Trophoblast cell (in vitro differentiated cells and primary cell): ENCODE measurements around the gene ST3GAL2. TPM values are rescaled to one million over a fixed set of nuclear protein-coding genes. Genes with fewer than 3 reads are reported as not detected.

ENCODE experiments used
- DNase-seq, 2 donors: peaks; one replicate each; pipeline ENCODE4 v3.0.0-alpha.2; 2016
- H2AFZ ChIP-seq: 2 replicates; pipeline ENCODE4 v1.6.1; 2013; ENCODE audit warnings: low read length, moderate library complexity, mild to moderate bottlenecking; ENCODE audit not compliant: insufficient read depth, poor library complexity
- H2AK5ac ChIP-seq: 2 replicates; pipeline ENCODE4 v1.6.1; 2013; ENCODE audit warnings: mild to moderate bottlenecking, low read length
- H2BK120ac ChIP-seq: 2 replicates; pipeline ENCODE4 v1.6.1; 2013; ENCODE audit warnings: low read length, mild to moderate bottlenecking, moderate library complexity; ENCODE audit not compliant: insufficient read depth, poor library complexity
- H2BK12ac ChIP-seq: 2 replicates; pipeline ENCODE4 v1.6.1; 2013; ENCODE audit warnings: mild to moderate bottlenecking, low read length, moderate library complexity
- H2BK5ac ChIP-seq: 2 replicates; pipeline ENCODE4 v1.6.1; 2013; ENCODE audit warnings: low read length, low read depth, moderate library complexity, mild to moderate bottlenecking; ENCODE audit not compliant: poor library complexity
- H3K14ac ChIP-seq: 2 replicates; pipeline ENCODE4 v1.6.1; 2013; ENCODE audit warnings: mild to moderate bottlenecking, low read length
- H3K18ac ChIP-seq: 2 replicates; pipeline ENCODE4 v1.6.1; 2013; ENCODE audit warnings: mild to moderate bottlenecking, low read length
- H3K23ac ChIP-seq: 2 replicates; pipeline ENCODE4 v1.6.1; 2013; ENCODE audit warnings: low read length
- H3K27ac ChIP-seq: 2 replicates; pipeline ENCODE4 v1.5.1; 2013; ENCODE audit warnings: low read depth, mild to moderate bottlenecking, inconsistent platforms, low read length, moderate library complexity
- H3K27me3 ChIP-seq: 2 replicates; pipeline ENCODE4 v1.6.1; 2013; ENCODE audit warnings: inconsistent platforms, mild to moderate bottlenecking, low read length, moderate library complexity; ENCODE audit not compliant: insufficient read depth
- H3K36me3 ChIP-seq, 2 experiments: 1 replicate in 1 of 2; 2 replicates in 1 of 2; pipeline ENCODE4 v1.6.1; 2013; ENCODE audit warnings: low read length in 2 of 2, mild to moderate bottlenecking in 2 of 2, moderate library complexity in 1 of 2; ENCODE audit not compliant: insufficient read depth in 2 of 2, control insufficient read depth in 1 of 2
- H3K4ac ChIP-seq: 2 replicates; pipeline ENCODE4 v1.6.1; 2013; ENCODE audit warnings: low read depth, mild to moderate bottlenecking, low read length, moderate library complexity
- H3K4me1 ChIP-seq, 2 experiments: 1 replicate in 1 of 2; 2 replicates in 1 of 2; pipeline ENCODE4 v1.6.1; 2013; ENCODE audit warnings: low read length in 2 of 2, mild to moderate bottlenecking in 2 of 2, moderate library complexity in 1 of 2; ENCODE audit not compliant: insufficient read depth in 2 of 2, control insufficient read depth in 1 of 2
- H3K4me2 ChIP-seq: 2 replicates; pipeline ENCODE4 v1.6.1; 2013; ENCODE audit warnings: inconsistent platforms, mild to moderate bottlenecking, low read length, moderate library complexity
- H3K4me3 ChIP-seq: 2 replicates; pipeline ENCODE4 v1.5.1; 2013; ENCODE audit warnings: mild to moderate bottlenecking, low read depth, low read length, inconsistent platforms
- H3K79me1 ChIP-seq: one replicate; pipeline ENCODE4 v1.6.1; 2013; ENCODE audit warnings: low read length
- H3K79me2 ChIP-seq: 2 replicates; pipeline ENCODE4 v1.6.1; 2013; ENCODE audit warnings: low read length, mild to moderate bottlenecking; ENCODE audit not compliant: control insufficient read depth, insufficient read depth, poor library complexity
- H3K9ac ChIP-seq: 2 replicates; pipeline ENCODE4 v1.6.1; 2013; ENCODE audit warnings: mild to moderate bottlenecking, low read length
- H3K9me3 ChIP-seq: 2 replicates; pipeline ENCODE4 v1.6.1; 2013; ENCODE audit warnings: low read depth, mild to moderate bottlenecking, control low read depth, inconsistent platforms, low read length; ENCODE audit not compliant: insufficient read depth
- H4K12ac ChIP-seq: 2 replicates; pipeline ENCODE4 v1.6.1; 2013; ENCODE audit warnings: low read depth, mild to moderate bottlenecking, low read length, moderate library complexity
- H4K8ac ChIP-seq: 2 replicates; pipeline ENCODE4 v1.6.1; 2013; ENCODE audit warnings: low read depth, mild to moderate bottlenecking, low read length, moderate library complexity
- H4K91ac ChIP-seq: one replicate; pipeline ENCODE4 v1.6.1; 2013; ENCODE audit warnings: low read depth, mild to moderate bottlenecking, low read length, moderate library complexity
- WGBS: extraction: QIAGEN DNeasy Blood & Tissue Kit; methylation state at CpG from one replicate; pipeline ENCODE4 v1.1.7; 2013; ENCODE audit warnings: missing lambda C conversion rate; ENCODE audit not compliant: insufficient read length, insufficient coverage; ENCODE audit errors: extremely low coverage; 5-methylcytosine and 5-hydroxymethylcytosine counted together
- polyA plus RNA-seq: library from polyadenylated mRNA; stranded (reverse); fragments of 200-250 nt; gene quantifications from 2 replicates; pipeline ENCODE4 v1.2.3, GENCODE V29; 2013

The ST3GAL2 gene
- polyA plus RNA-seq = 28.0 and 29.6 TPM in 2 replicates

- peak within 1 kb of the TSS; percentile 85 for H3K18ac ChIP-seq
- peaks cover 25 to 29% of the 10 kb centered on the region in 2 experiments for H3K4me1 ChIP-seq
- peak within 1 kb of the TSS; percentile 79 for H2BK5ac ChIP-seq
- no CpG with 5 or more reads among the region's 86 CpGs for WGBS
- H3K79me2 ChIP-seq = peaks cover 16% of the 10 kb centered on the region
- peak within 1 kb of the TSS; percentile 94 for H4K91ac ChIP-seq
- no peaks in the 10 kb centered on the region for H3K27me3 ChIP-seq
- peak within 1 kb of the TSS; percentile 87 for H2BK120ac ChIP-seq
- H2AK5ac ChIP-seq = peak within 1 kb of the TSS; percentile 98
- H4K8ac ChIP-seq = peak within 1 kb of the TSS; percentile 93
- peak within 1 kb of the TSS; percentile 86 for H2BK12ac ChIP-seq
- peak within 1 kb of the TSS; percentile 77 for H3K4me3 ChIP-seq
- peak; percentile 79 to 87 for DNase-seq
- peak within 1 kb of the TSS; percentile 83 for H3K9ac ChIP-seq
- H2AFZ ChIP-seq = peak within 1 kb of the TSS; percentile 96
- H3K23ac ChIP-seq = no peak within 1 kb of the TSS
- H4K12ac ChIP-seq = peak within 1 kb of the TSS; percentile 38
- peak within 1 kb of the TSS; percentile 82 for H3K27ac ChIP-seq
- H3K9me3 ChIP-seq = no peaks in the 10 kb centered on the region
- H3K4ac ChIP-seq = peak within 1 kb of the TSS; percentile 73
- H3K36me3 ChIP-seq = peaks cover 5 to 7% of the 10 kb centered on the region in 2 experiments
- peaks cover 23% of the 10 kb centered on the region for H3K79me1 ChIP-seq
- H3K4me2 ChIP-seq = peak within 1 kb of the TSS; percentile 88
- H3K14ac ChIP-seq = peak within 1 kb of the TSS; percentile 92
Measured at GRCh38 chr16:70438969-70439862, at the start of gene ST3GAL2. Gene ST3GAL2, minus strand, starts transcription at chr16:70439100. Its CDS starts 40,570 bp downstream, at chr16:70398530.

- H3K79me2 ChIP-seq = no peaks in the 10 kb centered on the region
- H3K23ac ChIP-seq = no peak overlapping the region
- no peak overlapping the region for H3K18ac ChIP-seq
- no peak overlapping the region for H3K9ac ChIP-seq
- H3K4me2 ChIP-seq = no peak overlapping the region
- no peak overlapping the region for H3K14ac ChIP-seq
- H2BK12ac ChIP-seq = no peak overlapping the region
- no peak overlapping the region for H3K4me3 ChIP-seq
- H3K36me3 ChIP-seq = peaks cover 30 to 40% of the 10 kb centered on the region in 2 experiments
- no peak overlapping the region for H2BK120ac ChIP-seq
- H3K4me1 ChIP-seq = no peaks in the 10 kb centered on the region
- no peak for DNase-seq
- no peak overlapping the region for H3K27ac ChIP-seq
- H3K9me3 ChIP-seq = peaks cover 1% of the 10 kb centered on the region
- no peak overlapping the region for H4K91ac ChIP-seq
- H2AFZ ChIP-seq = no peak overlapping the region
- no peak overlapping the region for H2BK5ac ChIP-seq
- H4K8ac ChIP-seq = no peak overlapping the region
- no peak overlapping the region for H2AK5ac ChIP-seq
- no peaks in the 10 kb centered on the region for H3K27me3 ChIP-seq
- no peak overlapping the region for H3K4ac ChIP-seq
- no peak overlapping the region for H4K12ac ChIP-seq
- no CpG with 5 or more reads among the region's 2 CpGs for WGBS
- no peaks in the 10 kb centered on the region for H3K79me1 ChIP-seq
Measured at GRCh38 chr16:70484867-70485266, 46.0 kb upstream of the ST3GAL2 start.

GRCh38 chr16:70483426-70483825 lies 44.5 kb upstream of the ST3GAL2 start:
- no peak overlapping the region for H2AK5ac ChIP-seq
- no peaks in the 10 kb centered on the region for H3K27me3 ChIP-seq
- no peak overlapping the region for H3K4ac ChIP-seq
- H4K91ac ChIP-seq = no peak overlapping the region
- no peak overlapping the region for H3K14ac ChIP-seq
- H3K23ac ChIP-seq = no peak overlapping the region
- peaks cover 1% of the 10 kb centered on the region for H3K9me3 ChIP-seq
- peaks cover 43 to 51% of the 10 kb centered on the region in 2 experiments for H3K36me3 ChIP-seq
- H3K79me1 ChIP-seq = no peaks in the 10 kb centered on the region
- no peak overlapping the region for H2BK12ac ChIP-seq
- no peak overlapping the region for H3K4me3 ChIP-seq
- no peaks in the 10 kb centered on the region for H3K79me2 ChIP-seq
- no peak overlapping the region for H2AFZ ChIP-seq
- H3K18ac ChIP-seq = no peak overlapping the region
- H2BK120ac ChIP-seq = no peak overlapping the region
- H4K12ac ChIP-seq = no peak overlapping the region
- H4K8ac ChIP-seq = no peak overlapping the region
- no peak for DNase-seq
- WGBS = no CpG with 5 or more reads among the region's 5 CpGs
- H3K27ac ChIP-seq = no peak overlapping the region
- H3K4me2 ChIP-seq = no peak overlapping the region
- H3K9ac ChIP-seq = no peak overlapping the region
- H3K4me1 ChIP-seq = no peaks in the 10 kb centered on the region
- no peak overlapping the region for H2BK5ac ChIP-seq

- Histone ChIP-seq H3K18ac (no peak overlapping the region), H3K14ac (no peak overlapping the region), H3K23ac (no peak overlapping the region), H2AFZ (no peak overlapping the region), H2BK120ac (no peak overlapping the region), H2AK5ac (no peak overlapping the region), H3K9ac (no peak overlapping the region), H3K79me2 (no peaks in the 10 kb centered on the region), H3K4me1 (peaks cover 0 to 3% of the 10 kb centered on the region in 2 experiments), H3K79me1 (no peaks in the 10 kb centered on the region), H3K27ac (no peak overlapping the region), H4K8ac (no peak overlapping the region), H4K12ac (no peak overlapping the region), H2BK5ac (no peak overlapping the region), H3K36me3 (peaks cover 46 to 54% of the 10 kb centered on the region in 2 experiments), H3K4me2 (no peak overlapping the region), H3K27me3 (no peaks in the 10 kb centered on the region), H3K4me3 (no peak overlapping the region), H3K4ac (no peak overlapping the region), H4K91ac (no peak overlapping the region), H3K9me3 (peaks cover 1% of the 10 kb centered on the region), H2BK12ac (no peak overlapping the region)
- DNase-seq = no peak
- WGBS = no CpG with 5 or more reads among the region's 5 CpGs
Measured at GRCh38 chr16:70482624-70483023, 43.7 kb upstream of the ST3GAL2 start.
